Epithelial cell of prostate (primary cell): ENCODE measurements around the gene YBX2.
A peak's percentile ranks its signal among the peaks of the same experiment; 100 is the strongest.

ENCODE experiments used
- DNase-seq: peaks from one replicate; pipeline ENCODE4 v3.0.0-alpha.2; 2011; ENCODE audit warnings: low read depth, low spot score
- H3K27ac ChIP-seq: fragments of 450-650 bp; 2 replicates; pipeline ENCODE4 v1.5.1; 2017; ENCODE audit warnings: mild to moderate bottlenecking

Gene YBX2

GRCh38 chr17:7281074-7281952 lies 13.1 kb downstream of the YBX2 start, which contains the start of gene SLC2A4:
Gene SLC2A4, plus strand, starts transcription at chr17:7281718. Its CDS starts 217 bp downstream, at chr17:7281935.
- peak within 1 kb of the TSS; percentile 66 for H3K27ac ChIP-seq
- peak; percentile 55 for DNase-seq

GRCh38 chr17:7280519-7281073 lies 13.8 kb downstream of the YBX2 start:
- DNase-seq = no peak
- peak overlapping the region; percentile 66 for H3K27ac ChIP-seq

- no peak for DNase-seq
- H3K27ac ChIP-seq = peak overlapping the region; percentile 66
These were observed 15.0 kb downstream of the YBX2 start for GRCh38 chr17:7279448-7279847.

- no peak for DNase-seq
- H3K27ac ChIP-seq = peak overlapping the region; percentile 99
These were observed 27.7 kb downstream of the YBX2 start for GRCh38 chr17:7266784-7267183.

GRCh38 chr17:7263801-7264078 lies 30.7 kb downstream of the YBX2 start:
- no peak for DNase-seq
- peak overlapping the region; percentile 99 for H3K27ac ChIP-seq

- H3K27ac ChIP-seq = peak overlapping the region; percentile 99
- DNase-seq = no peak
These were observed 31.3 kb downstream of the YBX2 start for GRCh38 chr17:7262935-7263800.

- no peak for DNase-seq
- H3K27ac ChIP-seq = peak within 1 kb of the TSS; percentile 99
These were observed 32.1 kb downstream of the YBX2 start, which contains the start of gene CLDN7 for GRCh38 chr17:7262192-7262934. Gene CLDN7, minus strand, starts transcription at chr17:7262478. Its CDS starts 435 bp downstream, at chr17:7262043.

GRCh38 chr17:7261379-7262191 lies 32.9 kb downstream of the YBX2 start:
- H3K27ac ChIP-seq = peak overlapping the region; percentile 99
- no peak for DNase-seq

GRCh38 chr17:7260651-7261378 lies 33.6 kb downstream of the YBX2 start:
- DNase-seq = no peak

GRCh38 chr17:7260151-7260550 lies 34.3 kb downstream of the YBX2 start:
- DNase-seq = no peak
- peak overlapping the region; percentile 99 for H3K27ac ChIP-seq

More at GRCh38 chr17:7260651-7261378, 33.6 kb downstream of the YBX2 start:
- H3K27ac ChIP-seq = peak overlapping the region; percentile 99

- DNase-seq = no peak
- peak overlapping the region; percentile 99 for H3K27ac ChIP-seq
These were observed 34.9 kb downstream of the YBX2 start for GRCh38 chr17:7259555-7259889.

GRCh38 chr17:7258731-7259554 lies 35.5 kb downstream of the YBX2 start:
- H3K27ac ChIP-seq = peak overlapping the region; percentile 99
- DNase-seq = peak; percentile 77

- DNase-seq = no peak
- peak overlapping the region; percentile 99 for H3K27ac ChIP-seq
These were observed 37.5 kb downstream of the YBX2 start for GRCh38 chr17:7256766-7257456.

- H3K27ac ChIP-seq = peak overlapping the region; percentile 98
- DNase-seq = no peak
These were observed 39.9 kb downstream of the YBX2 start for GRCh38 chr17:7254511-7254910.

GRCh38 chr17:7253082-7253481 lies 41.4 kb downstream of the YBX2 start:
- peak overlapping the region; percentile 98 for H3K27ac ChIP-seq
- DNase-seq = no peak

GRCh38 chr17:7252176-7253043 lies 42.0 kb downstream of the YBX2 start, which contains the start of gene ELP5:
Gene ELP5, plus strand, starts transcription at chr17:7252215. Its CDS starts 336 bp downstream, at chr17:7252551.
- H3K27ac ChIP-seq = peak within 1 kb of the TSS; percentile 98
- DNase-seq = peak; percentile 76
